WI38 (cell line): ENCODE results near the gene SIGLEC15.

Experiments
- H3K4me3 ChIP-seq: 2 replicates; pipeline ENCODE4 v1.5.1; 2011; ENCODE audit warnings: low read depth, mild to moderate bottlenecking, control low read depth, low read length
- CTCF ChIP-seq: IDR thresholded peaks from 2 replicates; pipeline ENCODE4 v1.5.1; 2012; ENCODE audit warnings: low read depth, mild to moderate bottlenecking, control low read depth, low read length

SIGLEC15 gene

GRCh38 chr18:45887585-45887984 lies 62.1 kb downstream of the SIGLEC15 start:
- no peak for TF ChIP-seq CTCF
- no peak overlapping the region for H3K4me3 ChIP-seq

GRCh38 chr18:45889419-45890064 lies 64.1 kb downstream of the SIGLEC15 start:
- no peak for TF ChIP-seq CTCF

GRCh38 chr18:45890606-45891005 lies 65.1 kb downstream of the SIGLEC15 start:
- no peak for TF ChIP-seq CTCF

More at GRCh38 chr18:45889419-45890064, 64.1 kb downstream of the SIGLEC15 start:
- H3K4me3 ChIP-seq = no peak overlapping the region

GRCh38 chr18:45891806-45892205 lies 66.3 kb downstream of the SIGLEC15 start:
- H3K4me3 ChIP-seq = no peak overlapping the region
- TF ChIP-seq CTCF = no peak

More at GRCh38 chr18:45890606-45891005, 65.1 kb downstream of the SIGLEC15 start:
- no peak overlapping the region for H3K4me3 ChIP-seq
